GM18870 (cell line): ENCODE measurements around the gene ANO4.

Experiments used
- ATAC-seq: cut with Tn5 transposase; IDR thresholded peaks from one replicate; pipeline ENCODE4 v1.9.1; 2021; ENCODE audit warnings: moderate library complexity; ENCODE audit not compliant: unreplicated experiment

The ANO4 gene

DNA sequence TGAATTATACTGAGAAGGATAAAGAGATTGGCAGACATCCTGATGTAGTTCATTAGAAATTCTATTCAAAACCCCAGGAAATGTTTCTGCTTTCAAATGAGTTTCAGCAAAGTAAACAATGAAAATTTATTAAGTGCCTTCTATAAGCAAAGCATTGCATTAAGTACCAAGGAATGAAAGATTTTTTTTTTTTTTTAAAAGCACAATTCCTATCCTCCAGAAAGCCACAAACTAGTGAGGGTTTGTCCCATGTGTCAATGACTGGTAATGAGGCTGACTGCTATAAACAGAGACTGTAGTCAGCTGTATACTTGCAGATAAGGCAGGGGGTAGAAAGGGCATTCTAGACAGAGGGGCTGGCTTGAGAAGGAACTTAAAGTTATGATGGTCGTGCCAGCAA lies 6.7 kb downstream of the ANO4 start:
- ATAC-seq = no peak

DNA sequence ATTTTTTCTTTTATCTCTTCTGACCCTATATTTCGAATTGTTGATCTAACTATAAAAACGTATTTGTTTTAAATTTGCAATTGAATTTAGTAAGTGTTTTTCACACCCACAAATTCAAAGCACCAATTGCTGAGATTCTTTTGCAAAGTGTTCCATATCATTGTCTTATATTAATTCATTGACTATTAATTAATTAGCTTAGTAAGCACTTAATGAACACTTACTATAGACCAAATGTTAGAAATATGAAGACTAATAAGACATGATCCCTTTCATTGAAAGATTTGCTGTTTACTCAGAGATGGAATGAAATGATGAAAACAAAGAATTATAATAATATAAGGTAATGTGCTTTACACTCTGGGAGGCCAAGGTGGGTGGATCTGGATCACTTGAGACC lies 14.2 kb downstream of the ANO4 start:
- no peak for ATAC-seq

- ATAC-seq = no peak
These were observed 25.7 kb downstream of the ANO4 start for GRCh38 chr12:100820314-100820713.

DNA sequence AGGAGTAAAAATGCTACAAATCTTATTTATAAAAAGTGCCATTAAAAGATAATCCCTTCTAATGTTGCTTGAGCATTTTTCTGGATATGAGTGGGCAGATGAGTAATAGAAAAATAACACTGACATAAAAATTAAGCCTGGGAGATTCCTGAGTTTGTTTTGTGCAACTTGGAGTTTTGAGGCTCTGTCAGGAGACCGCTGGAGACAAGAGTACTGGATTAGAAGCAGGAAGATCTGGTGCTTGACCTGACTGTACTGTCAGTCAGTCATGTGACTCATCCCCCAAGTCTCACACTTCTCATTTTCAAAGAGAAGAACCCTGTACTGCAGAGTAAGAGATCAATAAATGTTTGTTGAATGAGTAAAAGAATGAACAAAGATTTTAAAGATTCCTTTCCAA lies 29.4 kb downstream of the ANO4 start:
- no peak for ATAC-seq

DNA sequence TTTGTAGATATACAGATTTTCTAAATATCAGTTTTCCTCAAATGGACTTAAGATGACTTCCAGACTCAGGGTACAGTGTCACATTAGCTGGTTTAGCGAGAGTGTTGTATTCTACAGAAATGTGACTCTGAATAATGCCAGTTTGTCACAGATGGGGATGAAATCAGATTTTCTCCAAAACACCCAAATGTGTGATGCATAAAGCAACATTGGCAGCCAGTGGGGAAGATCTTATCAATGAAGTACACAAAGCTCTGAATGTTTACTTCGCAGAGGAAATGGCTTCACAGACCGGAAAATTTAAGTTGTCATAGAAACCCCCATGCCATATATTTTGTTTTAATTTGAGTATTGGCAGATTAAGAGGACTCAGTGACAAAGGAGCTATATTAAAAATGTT lies 29.9 kb downstream of the ANO4 start:
- ATAC-seq = no peak

- ATAC-seq = no peak
These were observed 31.7 kb downstream of the ANO4 start for GRCh38 chr12:100826323-100826722.

DNA sequence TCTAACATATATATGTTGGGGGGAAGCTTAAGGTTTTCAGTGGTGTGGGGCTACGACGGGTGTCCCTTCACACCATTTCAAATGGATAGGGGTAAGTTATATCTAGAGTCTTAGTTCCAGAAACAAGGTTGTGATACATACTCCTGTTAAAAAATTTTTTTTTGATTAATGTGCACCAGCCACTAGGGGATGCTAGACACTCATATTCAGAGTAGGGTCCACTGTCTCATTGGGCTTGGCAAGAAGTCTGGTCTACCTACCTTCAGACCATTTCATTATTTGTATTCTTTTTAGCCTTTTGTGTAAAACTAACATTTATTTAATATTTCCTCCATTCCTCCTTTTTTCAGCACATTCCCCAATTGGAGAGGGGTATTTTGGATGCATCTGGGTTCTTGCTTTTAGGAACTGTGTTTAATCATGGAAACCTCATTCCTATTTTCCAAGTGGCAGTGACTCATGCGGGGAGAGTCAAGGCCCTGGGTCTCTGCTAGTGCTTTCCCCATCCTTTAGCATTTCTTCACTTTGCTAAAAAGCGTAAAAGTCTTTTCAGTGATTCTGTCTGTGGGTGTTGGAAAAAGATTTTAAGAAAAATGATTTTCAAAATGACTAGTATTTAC lies 33.4 kb downstream of the ANO4 start:
- ATAC-seq = no peak

DNA sequence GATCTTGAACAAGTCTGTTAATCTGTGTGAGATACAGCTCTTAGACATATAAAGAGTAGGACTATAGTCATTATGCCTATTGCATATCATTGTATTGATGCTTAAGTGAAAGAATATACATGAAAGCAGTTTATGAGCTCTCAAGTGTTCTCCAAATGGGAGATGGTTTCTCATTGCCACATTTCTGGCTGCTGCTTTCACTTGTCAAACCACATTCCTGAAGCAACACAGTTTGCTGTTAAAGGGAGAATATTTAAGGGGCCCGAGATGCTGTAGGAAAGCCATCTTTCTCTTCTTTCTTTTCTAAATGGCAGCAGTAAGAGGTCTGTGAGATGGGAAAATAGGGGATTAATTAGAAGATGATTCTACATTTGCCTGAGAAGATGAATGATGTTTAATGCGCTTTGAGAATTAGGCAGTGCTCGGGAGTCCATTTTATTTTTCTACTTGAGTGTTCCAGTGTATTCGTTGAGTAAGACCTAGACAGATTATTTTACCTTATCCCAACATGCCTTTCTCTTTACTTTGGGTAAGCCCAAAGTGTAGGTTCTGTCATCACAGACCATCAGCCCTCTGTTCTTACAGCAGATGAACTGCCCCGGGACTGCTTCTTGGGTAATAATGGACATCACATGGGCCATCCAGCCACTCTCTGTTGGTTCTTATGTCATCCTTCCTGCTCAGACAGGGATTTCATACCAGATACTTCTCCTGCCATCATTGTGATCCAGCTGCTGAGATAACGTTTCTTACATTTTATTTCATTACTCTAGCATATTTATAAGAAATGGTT lies 35.6 kb downstream of the ANO4 start:
- no peak for ATAC-seq

GRCh38 chr12:100833282-100833681 lies 38.7 kb downstream of the ANO4 start:
- no peak for ATAC-seq

DNA sequence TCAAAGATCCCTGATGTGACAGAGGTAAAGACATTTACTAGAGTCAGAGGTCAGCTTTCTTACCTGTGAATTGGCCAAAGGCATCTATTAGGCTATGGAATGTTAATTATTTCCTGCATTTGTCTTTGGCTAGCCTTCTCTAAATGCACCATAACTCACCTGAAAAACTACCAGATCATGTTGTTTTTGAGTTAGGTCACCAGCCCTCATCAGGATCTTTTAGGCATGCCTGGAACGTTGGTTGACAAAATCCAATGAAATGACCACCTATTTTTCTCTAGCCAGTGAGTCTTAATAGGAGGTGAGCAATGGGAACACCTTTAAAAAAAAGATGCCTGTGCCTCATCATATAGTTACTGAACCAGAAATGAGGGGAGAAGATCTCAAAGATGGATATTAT lies 46.2 kb downstream of the ANO4 start:
- ATAC-seq = no peak

DNA sequence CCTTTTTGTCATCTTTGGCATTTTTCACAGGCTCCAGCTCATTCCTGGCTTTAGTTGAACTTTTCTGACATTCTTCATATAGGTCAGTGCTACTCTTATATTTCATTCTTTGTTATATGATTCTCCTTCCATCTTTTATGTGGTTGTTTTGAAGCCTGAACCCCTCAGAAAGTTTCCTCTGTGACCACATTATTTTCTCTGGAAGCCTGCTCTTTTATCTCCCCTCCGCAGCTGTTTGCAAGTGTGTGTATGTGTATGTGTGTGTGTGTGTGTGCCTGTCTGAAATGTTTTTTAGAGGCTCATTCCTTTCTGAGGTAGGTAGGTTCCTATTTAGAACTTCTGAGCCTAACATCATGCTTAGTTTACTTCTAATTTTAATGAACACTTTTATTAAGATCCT lies 47.6 kb downstream of the ANO4 start:
- no peak for ATAC-seq

- no peak for ATAC-seq
These were observed 48.5 kb downstream of the ANO4 start for GRCh38 chr12:100843061-100843460.

DNA sequence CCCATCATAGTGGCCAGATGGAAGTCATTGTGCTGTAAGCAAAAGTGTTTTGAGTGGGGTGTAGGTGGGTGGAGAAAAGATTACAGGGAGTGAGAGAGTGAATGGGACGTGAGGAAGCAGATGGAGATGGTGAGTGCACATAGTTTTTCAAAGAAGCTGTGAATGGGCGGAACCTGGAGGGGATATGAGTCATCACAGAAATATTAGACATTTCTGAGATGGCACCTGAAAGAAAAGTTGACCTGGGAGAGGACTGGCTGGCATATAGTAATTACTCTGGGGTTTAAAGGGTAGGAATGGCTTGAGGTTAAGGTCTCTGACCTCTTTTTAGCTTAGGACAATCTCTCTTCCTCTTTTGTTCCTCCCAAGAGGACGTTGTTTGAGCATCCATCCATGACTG lies 50.5 kb downstream of the ANO4 start:
- no peak for ATAC-seq

- no peak for ATAC-seq
These were observed 57.1 kb downstream of the ANO4 start for GRCh38 chr12:100851637-100852036.

DNA sequence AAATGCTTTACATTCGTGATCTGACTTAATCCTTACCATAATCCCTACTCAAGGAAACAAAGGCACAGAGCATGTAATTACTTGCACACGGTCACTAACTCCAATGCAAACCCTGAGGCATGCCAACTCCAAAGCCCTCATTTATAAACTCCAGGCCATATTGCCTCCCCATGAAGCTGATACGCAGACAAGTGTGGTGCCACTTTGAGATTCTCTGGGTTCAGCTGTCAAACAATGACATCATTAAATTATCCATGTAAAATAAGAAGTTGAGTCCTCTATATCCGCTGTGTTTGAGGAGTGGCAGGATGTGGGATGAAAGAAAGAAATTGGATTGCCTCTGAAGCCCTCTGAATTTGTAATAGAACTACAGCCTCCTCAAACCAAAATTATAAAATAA lies 62.8 kb downstream of the ANO4 start:
- no peak for ATAC-seq

GRCh38 chr12:100857971-100858370 lies 63.4 kb downstream of the ANO4 start:
- no peak for ATAC-seq

- ATAC-seq = no peak
These were observed 64.1 kb downstream of the ANO4 start for GRCh38 chr12:100858656-100859055.

- no peak for ATAC-seq
These were observed 64.6 kb downstream of the ANO4 start for GRCh38 chr12:100859063-100859627.

DNA sequence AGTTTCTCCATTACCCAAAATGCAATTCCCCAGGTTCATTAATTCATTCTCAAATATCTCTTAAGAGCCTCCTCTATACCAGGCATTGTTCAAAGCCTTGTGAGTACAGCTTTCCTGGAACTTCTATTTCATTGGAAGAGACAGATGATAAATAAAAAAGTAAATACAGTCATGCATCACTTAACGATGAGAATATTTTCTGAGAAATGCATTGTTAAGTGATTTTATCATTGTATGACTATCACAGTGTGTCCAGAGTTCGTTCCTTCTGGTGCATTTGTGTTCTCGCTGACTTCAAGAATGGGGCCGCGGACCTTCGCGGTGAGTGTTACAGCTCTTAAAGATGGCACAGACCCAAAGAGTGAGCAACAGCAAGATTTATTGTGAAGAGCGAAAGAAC lies 66.0 kb downstream of the ANO4 start:
- ATAC-seq = no peak

- no peak for ATAC-seq
These were observed 68.1 kb downstream of the ANO4 start for GRCh38 chr12:100862676-100863075.

DNA sequence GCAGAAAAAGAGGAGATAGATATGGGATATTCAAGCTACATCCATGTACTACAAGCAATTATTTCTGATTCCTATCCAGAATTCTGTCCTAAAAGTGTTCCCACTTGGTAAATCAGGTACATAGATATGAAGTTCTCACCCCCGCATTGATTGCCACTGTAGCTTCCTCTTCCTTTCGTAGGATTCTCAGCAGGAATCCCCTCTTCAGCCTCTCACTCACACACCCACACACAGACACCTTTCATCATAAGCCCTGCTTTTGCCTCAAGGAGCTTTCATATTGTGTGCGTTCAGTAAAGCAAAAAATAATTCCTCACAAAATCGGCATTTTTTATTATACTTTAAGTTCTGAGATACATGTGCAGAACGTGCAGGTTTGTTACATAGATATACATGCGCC lies 69.8 kb downstream of the ANO4 start:
- ATAC-seq = no peak

GRCh38 chr12:100867639-100868393 lies 73.2 kb downstream of the ANO4 start:
- ATAC-seq = no peak
